Posterior vena cava (tissue), 2 donors: ENCODE measurements around the gene GSTM5. TPM values are rescaled to one million over a fixed set of nuclear protein-coding genes. Genes with fewer than 3 reads are reported as not detected.
"Not testable (repeated sequence)": the region's sequence is repeated elsewhere in the genome, so short reads cannot be mapped to it uniquely, and the experiment has no call there.

Source experiments
- DNase-seq: peaks from one replicate; pipeline ENCODE4 v3.0.0-alpha.2; 2020; ENCODE audit warnings: low spot score
- intact Hi-C, 2 donors: fragments of 100-400 bp; cut with DNase I; formaldehyde crosslinking; loops; one replicate each; pipeline versions ENCODE4 v1.14.1 to v1.14.2; 2022 to 2023
- total RNA-seq, 2 donors: library from RNA; stranded (reverse); fragmentation: NEBNext Ultra II Directional; extraction: Animal tissue kit (Norgen Biotek cat#: 25700); gene quantifications; one replicate each; pipeline ENCODE4 v1.2.1, GENCODE V29; 2021
- donor health status: DM: yes; HTN: yes; CAD: no.
- donor health status: DM: yes; HTN: yes; CAD: no.

GSTM5 gene
- total RNA-seq, 2 donors from 2014 or later = 16.7 to 25.4 TPM

DNA sequence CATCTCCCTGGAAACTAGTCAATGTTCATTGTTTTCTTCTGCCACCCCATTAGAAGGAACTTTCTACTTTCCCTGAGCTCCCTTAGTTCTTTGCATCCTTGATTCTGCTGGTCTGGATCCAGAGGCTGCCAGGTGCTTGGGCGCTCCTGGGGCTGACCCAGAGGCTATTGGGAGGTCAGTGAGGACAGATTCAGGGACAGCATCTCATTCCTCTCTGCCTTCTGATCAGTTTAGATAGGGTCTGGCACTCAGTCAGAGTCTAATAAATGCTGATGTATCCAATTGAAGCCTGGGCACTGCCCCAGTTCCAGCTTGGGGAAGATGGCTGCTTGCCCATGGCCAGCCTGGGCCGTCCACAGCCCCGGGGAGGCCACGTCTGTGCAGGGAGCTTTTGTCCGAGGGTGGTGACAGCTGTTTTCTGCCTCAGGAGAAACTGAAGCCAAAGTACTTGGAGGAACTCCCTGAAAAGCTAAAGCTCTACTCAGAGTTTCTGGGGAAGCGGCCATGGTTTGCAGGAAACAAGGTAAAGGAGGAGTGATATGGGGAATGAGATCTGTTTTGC, 22.1 kb upstream of the GSTM5 start:
- intact Hi-C loops = no loop called here
- no peak for DNase-seq

DNA sequence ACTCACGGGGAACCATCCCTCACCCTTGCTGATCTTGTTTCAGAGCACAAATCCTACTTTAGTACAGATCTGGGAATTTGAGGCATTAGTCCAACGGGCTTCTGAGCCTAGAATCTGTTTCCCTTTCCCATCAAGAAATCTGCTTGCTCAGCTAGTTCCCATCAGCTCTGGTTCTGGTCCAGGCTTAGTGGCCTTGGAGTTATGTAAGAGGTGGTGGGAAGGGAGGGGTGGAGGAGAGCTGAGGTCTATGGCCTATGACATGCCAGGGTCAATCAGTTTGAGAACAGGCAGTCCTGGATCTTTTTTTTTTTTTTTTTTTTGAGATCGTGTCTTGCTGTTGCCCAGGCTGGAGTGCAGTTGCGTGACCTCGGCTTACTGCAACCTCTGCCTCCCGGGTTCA, 20.3 kb upstream of the GSTM5 start:
- intact Hi-C loops = no loop called here
- DNase-seq = no peak

DNA sequence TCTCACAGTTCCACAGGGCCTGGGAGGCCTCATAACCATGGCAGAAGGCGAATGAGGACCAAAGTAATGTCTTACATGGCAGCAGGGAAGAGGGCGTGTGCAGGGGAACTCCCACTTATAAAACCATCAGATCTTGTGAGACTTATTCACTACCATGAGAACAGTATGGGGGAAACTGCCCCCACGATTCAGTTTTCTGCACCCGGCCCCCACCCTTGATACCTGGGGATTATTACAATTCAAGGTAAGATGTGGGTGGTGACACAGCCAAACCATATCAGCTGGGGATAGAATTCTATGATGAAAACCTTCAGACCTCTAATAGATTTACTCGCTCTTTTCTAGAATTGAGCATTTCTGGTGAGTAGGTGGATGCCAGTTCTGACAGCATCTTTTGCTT, 17.7 kb upstream of the GSTM5 start:
- intact Hi-C loops = not testable (repeated sequence)

DNA sequence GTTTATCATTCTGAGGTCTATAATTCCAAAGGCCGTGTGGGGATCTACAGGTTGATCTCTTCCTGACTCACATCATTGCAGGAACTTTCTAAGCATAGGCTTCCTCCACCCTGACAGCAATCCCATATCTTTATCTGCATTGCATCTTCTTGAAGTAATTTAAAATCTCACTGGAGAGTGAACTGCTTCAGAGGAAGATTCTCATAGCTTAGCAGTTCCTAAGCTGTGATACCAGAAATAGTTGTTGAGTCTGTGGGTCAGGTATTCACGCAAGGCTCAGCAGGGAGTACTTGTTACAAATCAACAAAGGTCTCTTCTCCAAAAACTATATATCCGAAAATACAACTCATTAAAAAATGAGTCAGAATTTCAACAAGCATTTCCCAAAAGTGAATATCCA, 16.9 kb upstream of the GSTM5 start:
- DNase-seq, intact Hi-C loops: not testable (repeated sequence)

More for the DNA sequence above, 17.7 kb upstream of the GSTM5 start:
- not testable (repeated sequence) for DNase-seq

DNA sequence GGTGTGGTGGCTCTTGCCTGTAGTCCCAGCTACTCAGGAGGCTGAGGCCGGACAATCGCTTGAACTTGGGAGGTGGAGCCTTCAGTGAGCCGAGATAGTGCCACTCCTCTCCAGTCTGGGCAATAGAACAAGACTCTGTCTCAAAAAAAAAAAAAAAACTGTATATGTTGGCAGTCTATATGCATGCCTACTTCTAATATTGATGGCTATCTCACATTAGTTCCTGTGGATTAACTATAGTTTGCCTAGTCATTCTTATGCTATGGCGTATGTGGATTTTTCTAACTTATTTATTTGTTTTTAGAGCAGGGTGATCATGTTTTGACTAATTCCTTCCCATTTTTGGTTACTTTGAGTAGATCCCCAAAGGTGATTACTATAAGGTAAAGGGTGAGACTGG, 15.0 kb upstream of the GSTM5 start:
- intact Hi-C loops = no loop called here
- DNase-seq = no peak

DNA sequence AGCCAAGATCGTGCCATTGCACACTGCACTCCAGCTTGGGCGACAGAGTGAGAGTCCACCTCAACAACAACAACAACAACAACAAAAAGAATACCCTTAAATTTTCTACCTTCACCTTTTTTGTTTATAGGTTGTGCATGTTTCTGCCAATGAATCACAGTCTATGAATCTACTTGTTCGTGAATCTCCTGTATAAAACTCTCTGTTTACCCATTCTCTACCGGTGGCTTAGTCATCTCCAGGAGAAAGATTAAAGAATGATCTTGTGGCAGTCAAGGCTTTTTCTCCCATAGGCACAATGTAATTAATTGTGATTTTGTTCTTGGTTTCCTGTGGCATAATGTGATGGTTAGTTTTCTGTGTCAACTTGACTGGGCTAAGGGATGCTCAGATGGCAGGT, 14.2 kb upstream of the GSTM5 start:
- intact Hi-C loops, DNase-seq: not testable (repeated sequence)

DNA sequence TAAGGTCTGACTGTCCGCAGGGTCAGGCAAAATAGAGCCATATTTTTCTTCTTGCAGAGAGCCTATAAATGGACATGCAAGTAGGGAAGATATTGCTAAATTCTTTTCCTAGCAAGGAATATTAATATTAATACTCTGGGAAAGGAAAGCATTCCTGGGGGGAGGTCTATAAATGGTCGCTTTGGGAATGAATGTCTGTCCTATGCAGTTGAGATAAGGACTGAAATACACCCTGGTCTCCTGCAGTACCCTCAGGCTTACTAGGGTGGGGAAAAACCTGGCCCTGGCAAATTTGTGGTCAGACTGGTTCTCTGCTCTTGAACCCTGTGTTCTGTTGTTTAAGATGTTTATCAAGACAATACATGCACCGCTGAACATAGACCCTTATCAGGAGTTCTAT, 9.1 kb upstream of the GSTM5 start:
- not testable (repeated sequence) for DNase-seq

GRCh38 chr1:109704173-109704572, 7.9 kb upstream of the GSTM5 start:
- no peak for DNase-seq
- intact Hi-C loops = loop anchor here in 1 of 2 donors (10.0 kb wide), 1 partner anchor 59 kb away; no protein-coding TSS in a partner anchor

More for the DNA sequence above, 9.1 kb upstream of the GSTM5 start:
- intact Hi-C loops = loop anchor here in 1 of 2 donors (10.0 kb wide), 1 partner anchor 58 kb away; no protein-coding TSS in a partner anchor

DNA sequence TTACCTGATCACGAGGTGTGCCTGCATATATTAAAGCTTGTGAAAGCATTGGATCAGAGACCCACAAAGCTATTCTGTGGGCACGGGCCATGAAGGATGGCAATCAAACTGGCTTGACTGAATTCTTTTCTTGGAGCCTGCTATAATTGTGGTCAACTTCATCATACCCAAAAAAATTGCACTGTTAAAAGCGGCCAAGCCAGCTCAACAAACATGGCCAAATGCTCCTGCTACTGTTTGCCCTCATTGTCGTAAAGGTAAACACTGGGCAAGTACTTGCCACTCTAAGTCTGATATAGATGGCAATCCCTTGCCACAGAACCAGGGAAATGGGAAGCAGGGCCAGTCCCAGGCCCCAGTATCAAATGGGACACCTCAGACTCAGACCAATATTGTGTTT, 6.6 kb upstream of the GSTM5 start:
- intact Hi-C loops = loop anchor here in 1 of 2 donors (10.0 kb wide), 1 partner anchor 61 kb away; no protein-coding TSS in a partner anchor
- DNase-seq = no peak

DNA sequence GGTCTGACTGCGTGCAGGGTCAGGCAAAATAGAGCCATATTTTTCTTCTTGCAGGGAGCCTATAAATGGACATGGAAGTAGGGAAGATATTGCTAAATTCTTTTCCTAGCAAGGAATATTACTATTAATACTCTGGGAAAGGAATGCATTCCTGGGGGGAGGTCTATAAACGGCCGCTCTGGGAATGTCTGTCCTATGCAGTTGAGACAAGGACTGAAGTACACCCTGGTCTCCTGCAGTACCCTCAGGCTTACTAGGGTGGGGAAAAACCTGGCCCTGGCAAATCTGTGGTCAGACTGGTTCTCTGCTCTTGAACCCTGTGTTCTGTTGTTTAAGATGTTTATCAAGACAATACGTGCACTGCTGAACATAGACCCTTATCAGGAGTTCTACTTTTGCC, 3.1 kb upstream of the GSTM5 start:
- intact Hi-C loops = loop anchor here in 1 of 2 donors (10.0 kb wide), 1 partner anchor 64 kb away; no protein-coding TSS in a partner anchor
- DNase-seq = not testable (repeated sequence)

DNA sequence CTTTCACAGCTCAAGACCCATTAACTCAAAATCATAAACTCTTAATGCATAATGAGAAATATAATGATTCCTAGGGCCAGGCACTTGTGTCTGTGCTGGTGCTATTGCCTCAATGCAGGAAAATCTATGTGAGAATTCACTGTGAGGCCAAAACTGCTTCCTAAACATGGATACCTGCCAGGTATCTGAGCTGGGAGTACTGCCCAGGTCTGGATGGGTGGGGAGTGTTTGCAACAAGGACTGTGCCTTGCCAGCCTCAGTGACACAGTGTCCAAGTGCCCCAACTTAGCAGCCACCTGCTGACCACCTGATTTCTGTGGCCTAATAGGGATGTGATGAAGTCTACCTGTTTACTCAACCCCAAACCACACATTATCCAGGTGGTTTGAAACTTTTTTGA, 2.2 kb upstream of the GSTM5 start:
- DNase-seq = not testable (repeated sequence)
- intact Hi-C loops = loop anchor here (10.0 kb wide), 3 partner anchors 45 to 65 kb away; partner anchors contain the start of genes EPS8L3 (in 1 of the 2) and GSTM2 (in 1 of the 2)

DNA sequence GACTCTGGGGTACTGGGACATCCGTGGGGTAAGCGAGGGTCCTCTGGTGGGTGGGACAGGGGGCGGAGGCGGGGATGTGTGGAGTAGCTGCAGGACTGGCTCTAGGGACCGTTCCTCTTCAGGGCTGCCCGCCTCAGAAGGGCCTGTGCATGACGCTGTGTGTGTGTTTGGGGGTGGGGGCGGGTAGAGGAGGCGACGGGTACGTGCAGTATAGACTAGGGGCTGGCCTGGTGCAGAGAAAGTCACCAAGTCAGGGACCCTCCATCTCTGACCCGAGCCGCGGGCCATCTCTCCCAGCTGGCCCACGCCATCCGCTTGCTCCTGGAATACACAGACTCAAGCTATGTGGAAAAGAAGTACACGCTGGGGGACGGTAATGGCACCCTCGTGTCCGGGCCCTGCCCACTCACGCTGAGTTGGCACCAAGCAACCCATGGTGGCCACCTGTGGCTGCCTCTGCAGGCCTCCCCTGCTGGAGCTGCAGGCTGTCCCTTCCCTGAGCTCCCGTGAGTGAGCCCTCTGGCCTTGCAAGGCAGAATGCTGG, 342 bp downstream of the GSTM5 start:
- DNase-seq = no peak
- intact Hi-C loops = loop anchor here (10.0 kb wide), 2 partner anchors 48 to 52 kb away; partner anchors contain the start of genes EPS8L3 (in 1 of the 2) and GSTM2 (in 1 of the 2)

- DNase-seq = no peak
Observed at GRCh38 chr1:109713636-109714035, 1.6 kb downstream of the GSTM5 start.

DNA sequence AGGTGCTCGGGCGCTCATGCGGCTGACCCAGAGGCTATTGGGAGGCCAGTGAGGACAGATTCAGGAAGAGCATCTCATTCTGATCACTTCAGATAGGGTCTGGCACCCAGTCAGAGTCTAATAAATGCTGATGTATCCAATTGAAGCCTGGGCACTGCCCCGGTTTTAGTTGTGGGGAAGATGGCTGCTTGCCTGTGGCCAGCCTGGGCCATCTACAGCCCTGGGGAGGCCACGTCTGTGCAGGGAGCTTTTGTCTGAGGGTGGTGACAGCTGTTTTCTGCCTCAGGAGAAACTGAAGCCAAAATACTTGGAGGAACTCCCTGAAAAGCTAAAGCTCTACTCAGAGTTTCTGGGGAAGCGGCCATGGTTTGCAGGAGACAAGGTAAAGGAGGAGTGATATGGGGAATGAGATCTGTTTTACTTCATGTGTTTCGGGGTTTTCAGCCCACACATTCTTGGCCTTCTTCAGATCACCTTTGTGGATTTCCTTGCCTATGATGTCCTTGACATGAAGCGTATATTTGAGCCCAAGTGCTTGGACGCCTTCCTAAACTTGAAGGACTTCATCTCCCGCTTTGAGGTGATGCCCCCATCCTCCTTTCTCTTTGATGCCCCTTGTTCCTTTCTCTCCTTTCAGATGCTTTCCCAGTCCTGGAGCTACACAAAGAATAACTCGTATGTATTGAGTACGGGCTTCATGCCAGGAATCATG, 2.8 kb downstream of the GSTM5 start:
- intact Hi-C loops = loop anchor here (1.0 to 10.0 kb wide), 3 partner anchors 26 to 50 kb away; partner anchors contain the start of genes EPS8L3 (in 1 of the 2), GSTM2 (in 1 of the 2) and GSTM3 (in 1 of the 2)
- no peak for DNase-seq

More at GRCh38 chr1:109713636-109714035, 1.6 kb downstream of the GSTM5 start:
- intact Hi-C loops = loop anchor here (1.0 to 10.0 kb wide), 3 partner anchors 28 to 51 kb away; partner anchors contain the start of genes EPS8L3 (in 1 of the 2), GSTM2 (in 1 of the 2) and GSTM3 (in 1 of the 2)

DNA sequence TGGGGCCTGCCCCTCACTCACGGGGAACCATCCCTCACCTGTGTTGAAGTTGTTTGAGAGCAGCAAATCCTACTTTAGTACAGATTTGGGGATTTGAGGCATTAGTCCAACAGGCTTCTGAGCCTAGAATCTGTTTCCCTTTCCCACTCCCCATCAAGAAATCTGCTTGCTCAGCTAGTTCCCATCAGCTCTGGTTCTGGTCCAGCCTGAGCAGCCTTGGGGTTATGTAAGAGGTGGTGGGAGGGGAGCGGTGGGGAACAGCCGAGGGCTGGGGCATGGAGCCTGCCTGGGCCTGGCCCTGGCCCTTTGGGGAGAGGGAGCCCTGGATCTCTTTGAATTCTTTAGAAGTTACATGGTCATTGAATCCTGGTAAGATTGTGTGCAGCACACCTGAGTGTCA, 4.1 kb downstream of the GSTM5 start:
- no peak for DNase-seq

GRCh38 chr1:109716570-109717090, 4.6 kb downstream of the GSTM5 start:
- no peak for DNase-seq
- intact Hi-C loops = loop anchor here (10.0 kb wide), 2 partner anchors 48 to 52 kb away; partner anchors contain the start of genes EPS8L3 (in 1 of the 2) and GSTM2 (in 1 of the 2)

More for the DNA sequence above, 4.1 kb downstream of the GSTM5 start:
- intact Hi-C loops = loop anchor here (10.0 kb wide), 2 partner anchors 49 to 51 kb away; partner anchors contain the start of genes EPS8L3 (in 1 of the 2) and GSTM2 (in 1 of the 2)

DNA sequence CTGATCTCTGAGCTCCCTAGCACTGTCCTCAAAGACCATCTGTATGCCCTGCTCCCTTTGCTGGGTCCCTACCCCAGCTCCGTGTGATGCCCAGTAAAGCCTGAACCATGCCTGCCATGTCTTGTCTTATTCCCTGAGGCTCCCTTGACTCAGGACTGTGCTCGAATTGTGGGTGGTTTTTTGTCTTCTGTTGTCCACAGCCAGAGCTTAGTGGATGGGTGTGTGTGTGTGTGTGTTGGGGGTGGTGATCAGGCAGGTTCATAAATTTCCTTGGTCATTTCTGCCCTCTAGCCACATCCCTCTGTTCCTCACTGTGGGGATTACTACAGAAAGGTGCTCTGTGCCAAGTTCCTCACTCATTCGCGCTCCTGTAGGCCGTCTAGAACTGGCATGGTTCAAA, 5.7 kb downstream of the GSTM5 start:
- intact Hi-C loops = loop anchor here (10.0 kb wide), 2 partner anchors 47 to 53 kb away; partner anchors contain the start of genes EPS8L3 (in 1 of the 2) and GSTM2 (in 1 of the 2)
- DNase-seq = no peak

DNA sequence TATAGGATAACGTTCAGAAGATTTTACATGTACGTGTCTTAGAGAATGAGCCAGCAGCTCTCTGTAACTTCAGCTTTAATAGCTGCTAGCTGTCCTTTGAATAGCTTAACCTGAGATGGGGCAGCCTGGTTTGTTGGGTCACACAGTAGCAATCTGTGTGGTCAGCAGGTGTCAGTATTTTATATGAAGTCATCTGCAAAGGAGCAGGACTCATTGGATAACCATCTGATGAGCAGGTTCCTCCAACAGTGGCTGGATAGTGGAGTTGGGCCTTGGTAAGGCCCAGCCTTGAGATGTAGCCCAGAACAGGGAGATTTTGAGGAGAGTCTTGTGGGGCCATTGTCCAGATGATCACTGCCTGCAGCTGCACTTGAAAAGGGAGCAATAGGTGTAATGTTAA, 6.4 kb downstream of the GSTM5 start:
- no peak for DNase-seq
- intact Hi-C loops = loop anchor here (10.0 kb wide), 2 partner anchors 46 to 54 kb away; partner anchors contain the start of genes EPS8L3 (in 1 of the 2) and GSTM2 (in 1 of the 2)

DNA sequence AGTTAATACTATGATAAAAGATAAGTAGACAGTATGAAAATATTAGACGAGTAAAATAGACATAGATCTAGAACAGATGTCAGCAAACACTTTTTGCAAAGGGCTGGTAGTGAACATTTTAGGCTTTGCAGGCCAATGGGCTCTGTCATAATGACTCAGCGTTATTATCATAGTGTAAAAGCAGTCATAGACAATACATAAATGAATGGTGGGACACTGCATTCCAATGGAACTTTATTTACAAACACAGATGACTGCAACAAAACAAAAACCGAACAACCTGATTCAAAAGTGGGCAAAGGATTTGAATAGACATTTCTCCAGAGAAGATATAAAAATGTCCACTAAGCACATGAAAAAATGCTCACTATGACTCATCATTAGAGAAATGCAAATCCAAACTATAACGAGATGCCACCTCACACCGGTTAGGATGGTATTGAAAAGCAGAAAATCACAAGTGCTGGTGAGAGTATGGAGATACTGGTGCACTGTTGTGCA, 7.3 kb downstream of the GSTM5 start:
- no peak for DNase-seq
- intact Hi-C loops = loop anchor here (10.0 kb wide), 2 partner anchors 45 to 55 kb away; partner anchors contain the start of genes EPS8L3 (in 1 of the 2) and GSTM2 (in 1 of the 2)
